ENCODE data around the gene PBLD. TPM values are rescaled to one million over a fixed set of nuclear protein-coding genes. Genes with fewer than 3 reads are reported as not detected.
"Not testable (repeated sequence)": the region's sequence is repeated elsewhere in the genome, so short reads cannot be mapped to it uniquely, and the experiment has no call there.

Gene PBLD
- total and polyA plus RNA-seq, 9 of the 15 experiments (the other 6 are each of a cell fraction or from before 2014, with no cell fraction given), result 1.2 to 4.3 (median 2.5) TPM

GRCh38 chr10:68315582-68315981, 17.1 kb downstream of the PBLD start:
- TF ChIP-seq SMARCB1 (IDR thresholded peaks at IDR 0.05; ENCODE audit: insufficient read length, low read depth), result no peak
- no peak for TF ChIP-seq THAP7 (CRISPR knock-in tag; IDR thresholded peaks at IDR 0.05)
- TF ChIP-seq MTA1 (IDR thresholded peaks at IDR 0.05; ENCODE audit: borderline replicate concordance), result no peak
- no peak for TF ChIP-seq ZNF12 (CRISPR knock-in tag; IDR thresholded peaks at IDR 0.05)
- TF ChIP-seq FOXK2 (conservative IDR thresholded peaks at IDR 0.05 in 1 of 2, IDR thresholded peaks at IDR 0.05 in 1 of 2; ENCODE audit: low read depth in 2 of 2), result no peak
- no peak for TF ChIP-seq COPS2 (conservative IDR thresholded peaks at IDR 0.05)
- TF ChIP-seq RNF219 (CRISPR knock-in tag; IDR thresholded peaks at IDR 0.05), result no peak
- no peak for TF ChIP-seq POLR2G (IDR thresholded peaks at IDR 0.05; ENCODE audit: low read depth, low read length)
- no peak for TF ChIP-seq ZNF23 (CRISPR knock-in tag; IDR thresholded peaks at IDR 0.05)
- TF ChIP-seq ZBTB7A (IDR thresholded peaks at IDR 0.05; ENCODE audit: borderline replicate concordance, control insufficient read depth, low read depth, low read length), result no peak
- TF ChIP-seq NFRKB (IDR thresholded peaks at IDR 0.05; ENCODE audit: low read depth), result no peak
- TF ChIP-seq HNRNPH1 (optimal IDR thresholded peaks at IDR 0.05; ENCODE audit: low read depth, low read length), result no peak
- no peak for TF ChIP-seq NR1H2 (CRISPR knock-in tag; IDR thresholded peaks at IDR 0.05)
- no peak for FAIRE-seq
- POLR2A ChIA-PET, result interaction anchor here (0.7 to 2.5 kb wide), 3 partner anchors 12 to 16 kb away, joined by 4 to 8 read pairs (median 4); partner anchors contain the start of gene HNRNPH3
- WGBS (ENCODE audit: insufficient coverage, low coverage, missing lambda C conversion rate), result 11% methylated on average over 1 of the region's 1 CpG
- no peak for DNase-seq (ENCODE audit: extremely low read depth in 1 of 4, low spot score in 3 of 4)
- Histone ChIP-seq H3K4me1 (replicated peaks in 1 of 2; ENCODE audit: control insufficient read depth in 2 of 2, insufficient read depth in 2 of 2, low read length in 2 of 2) (no peaks in the 10 kb centered on the region), H3K9me3 (replicated peaks; ENCODE audit: control insufficient read depth, insufficient read depth, low read depth, low read length) (no peaks in the 10 kb centered on the region; the same call in 1 of the 2 replicates), H3K4me3 (no peak overlapping the region), H4K20me1 (replicated peaks; ENCODE audit: control insufficient read depth, insufficient read depth, low read length) (no peaks in the 10 kb centered on the region), H3K36me3 (ENCODE audit: control insufficient read depth, insufficient read depth, low read length) (no peaks in the 10 kb centered on the region), H3K27ac (ENCODE audit: extremely low read depth, low read depth, low read length) (no peak overlapping the region), H3K79me2 (ENCODE audit: control insufficient read depth, insufficient read depth, low read length) (no peaks in the 10 kb centered on the region), H3K9me1 (ENCODE audit: control insufficient read depth, insufficient read depth, low read length) (no peaks in the 10 kb centered on the region), H3K4me2 (ENCODE audit: insufficient read depth, low read length) (no peak overlapping the region), H2AFZ (ENCODE audit: low read depth, low read length) (no peak overlapping the region), H3K27me3 (ENCODE audit: control insufficient read depth in 2 of 2, insufficient read depth in 2 of 2, low read length in 2 of 2) (no peaks in the 10 kb centered on the region), H3K9ac (ENCODE audit: insufficient read depth in 1 of 2, low read depth in 2 of 2, low read length in 2 of 2) (no peak overlapping the region)
- ATAC-seq, result no peak
- intact Hi-C loops (cut with micrococcal nuclease), result no loop called here
- in situ Hi-C loops (cut with MboI), result no loop called here
- CTCF ChIA-PET (ENCODE audit: low intra/inter-chr PET ratio), result no interaction called here
- no TSS peak for BruUV-seq (replicated peaks)

- POLR2A ChIA-PET, result interaction anchor here (0.7 to 2.5 kb wide), 4 partner anchors 11 to 18 kb away, joined by 4 to 8 read pairs (median 5); partner anchors contain the start of genes HNRNPH3 and PBLD
- BruUV-seq (replicated peaks); H3K9me3 ChIP-seq (replicated peaks; ENCODE audit: control insufficient read depth, insufficient read depth, low read depth, low read length); ATAC-seq; CTCF ChIA-PET (ENCODE audit: low intra/inter-chr PET ratio); intact Hi-C loops (cut with micrococcal nuclease); H3K36me3 ChIP-seq (ENCODE audit: control insufficient read depth, insufficient read depth, low read length); FAIRE-seq; H3K27me3 ChIP-seq (ENCODE audit: control insufficient read depth in 2 of 2, insufficient read depth in 2 of 2, low read length in 2 of 2); H3K4me3 ChIP-seq; H4K20me1 ChIP-seq (replicated peaks; ENCODE audit: control insufficient read depth, insufficient read depth, low read length); H3K4me2 ChIP-seq (ENCODE audit: insufficient read depth, low read length); H2AFZ ChIP-seq (ENCODE audit: low read depth, low read length); DNase-seq (ENCODE audit: extremely low read depth in 1 of 4, low spot score in 3 of 4); H3K27ac ChIP-seq (ENCODE audit: extremely low read depth, low read depth, low read length); H3K9me1 ChIP-seq (ENCODE audit: control insufficient read depth, insufficient read depth, low read length); H3K9ac ChIP-seq (ENCODE audit: insufficient read depth in 1 of 2, low read depth in 2 of 2, low read length in 2 of 2); H3K79me2 ChIP-seq (ENCODE audit: control insufficient read depth, insufficient read depth, low read length); H3K4me1 ChIP-seq (replicated peaks in 1 of 2; ENCODE audit: control insufficient read depth in 2 of 2, insufficient read depth in 2 of 2, low read length in 2 of 2); in situ Hi-C loops (cut with MboI): not testable (repeated sequence)
- 41% methylated on average over 6 of the region's 6 CpGs for WGBS (ENCODE audit: insufficient coverage, low coverage, missing lambda C conversion rate)
These were observed 17.8 kb downstream of the PBLD start for GRCh38 chr10:68314930-68315329.
